Naive thymus-derived CD8-positive, alpha-beta T cell (primary cell): Measurements from ENCODE around the gene B2M. TPM values are rescaled to one million over a fixed set of nuclear protein-coding genes. Genes with fewer than 3 reads are reported as not detected.
"Not testable (repeated sequence)": the region's sequence is repeated elsewhere in the genome, so short reads cannot be mapped to it uniquely, and the experiment has no call there.

Experiments used
- ATAC-seq, 2 donors: fragments of 150-1000 bp; cut with Tn5 transposase in 1 of 2; sonication (Bioruptor Pico), chemical (Tn5 transposase) in 1 of 2; 1 replicate in 1 of 2; 2 replicates in 1 of 2; pipeline ENCODE4 v1.10.0; 2021; ENCODE audit warnings: mild to moderate bottlenecking in 2 of 2, moderate library complexity in 2 of 2
- POLR2A ChIA-PET: fragments of 350-600 bp; sonication (Branson Sonifier 250); formaldehyde crosslinking; loops from one replicate; lab custom pipeline; 2021; ENCODE audit warnings: antibody characterized with exemption; lab: Charles Lee
- DNase-seq, 10 donors: peaks; one replicate each; pipeline versions ENCODE4 v3.0.0 to v3.0.0-alpha.2; 2020 to 2022
- H3K27ac Mint-ChIP-seq, 10 donors: one replicate each; pipeline ENCODE4 v1.8.0; 2020 to 2022; ENCODE audit warnings: mild to moderate bottlenecking in 10 of 10, mixed read lengths in 10 of 10, moderate library complexity in 4 of 10, inconsistent platforms in 1 of 10
- H3K27me3 Mint-ChIP-seq, 5 donors: one replicate each; pipeline ENCODE4 v1.8.0; 2021 to 2022; ENCODE audit warnings: mixed read lengths in 5 of 5
- H3K36me3 Mint-ChIP-seq, 3 donors: one replicate each; pipeline ENCODE4 v1.8.0; 2020 to 2022; ENCODE audit warnings: mixed read lengths in 3 of 3, mild to moderate bottlenecking in 2 of 3, inconsistent platforms in 1 of 3
- H3K4me1 Mint-ChIP-seq, 4 donors: one replicate each; pipeline ENCODE4 v1.8.0; 2021 to 2022; ENCODE audit warnings: mixed read lengths in 4 of 4
- H3K4me3 Mint-ChIP-seq, 10 donors: one replicate each; pipeline ENCODE4 v1.8.0; 2020 to 2022; ENCODE audit warnings: mild to moderate bottlenecking in 10 of 10, mixed read lengths in 10 of 10, moderate library complexity in 6 of 10, inconsistent platforms in 1 of 10
- H3K9me3 Mint-ChIP-seq, 9 donors: one replicate each; pipeline ENCODE4 v1.8.0; 2020 to 2022; ENCODE audit warnings: mixed read lengths in 9 of 9, mild to moderate bottlenecking in 3 of 9, inconsistent platforms in 1 of 9, moderate library complexity in 1 of 9
- polyA plus RNA-seq, 3 donors: library from polyadenylated mRNA; unstranded; fragments of 300-500 nt; fragmentation: Illumina TruSeq; gene quantifications; one replicate each; pipeline ENCODE4 v1.2.3, GENCODE V29; 2021
- total RNA-seq, 8 experiments: library from RNA in 2 of 8; stranded (reverse) in 2 of 8; gene quantifications; one replicate each; pipeline ENCODE4 v1.2.3 and lab custom pipeline; 2021 to 2026

The B2M gene
- total and polyA plus RNA-seq, 5 experiments from 2014 or later: 6,403 to 39,550 (median 25,152) TPM

- DNase-seq (peak in 3 of 10 donors; percentile 65 to 72 (median 67)), ATAC-seq (no peak)
- H3K36me3 Mint-ChIP-seq: peaks cover 0 to 4% (median 2%) of the 10 kb centered on the region in 3 donors
- H3K4me3 Mint-ChIP-seq: peak overlapping the region in 9 of 10 donors; percentile 40 to 77 (median 59)
- H3K9me3 Mint-ChIP-seq: peaks cover 0 to 6% (median 0%) of the 10 kb centered on the region in 9 donors
- peak overlapping the region; percentile 28 to 100 (median 87) for H3K27ac Mint-ChIP-seq
- no peaks in the 10 kb centered on the region for H3K27me3 Mint-ChIP-seq
- POLR2A ChIA-PET: interaction anchor here (0.7 to 22.5 kb wide), 11 partner anchors 10 to 148 kb away, joined by 3 to 1743 read pairs (median 15); partner anchors contain the start of genes B2M, PATL2 and SPG11
- H3K4me1 Mint-ChIP-seq: peaks cover 20 to 60% (median 56%) of the 10 kb centered on the region in 4 donors
These were observed 27.1 kb downstream of the B2M start for GRCh38 chr15:44738340-44738984.

GRCh38 chr15:44739222-44739847, 28.0 kb downstream of the B2M start:
- H3K9me3 Mint-ChIP-seq, H3K27me3 Mint-ChIP-seq, ATAC-seq, H3K36me3 Mint-ChIP-seq: not testable (repeated sequence)
- Mint-ChIP-seq H3K27ac (peak overlapping the region; percentile 22 to 100 (median 91)), H3K4me3 (peak overlapping the region; percentile 48 to 77 (median 60)), H3K4me1 (peaks cover 18 to 54% (median 50%) of the 10 kb centered on the region in 4 donors)
- DNase-seq: peak in 2 of 10 donors; percentile 29 to 68
- POLR2A ChIA-PET: interaction anchor here (1.3 to 22.5 kb wide), 6 partner anchors 11 to 72 kb away, joined by 4 to 1743 read pairs (median 99); partner anchors contain the start of genes B2M, PATL2 and SPG11

- Mint-ChIP-seq H3K9me3 (peaks cover 3 to 18% (median 10%) of the 10 kb centered on the region in 9 donors), H3K4me1 (peaks cover 0 to 19% (median 17%) of the 10 kb centered on the region in 4 donors)
- H3K36me3 Mint-ChIP-seq, H3K4me3 Mint-ChIP-seq, H3K27me3 Mint-ChIP-seq, ATAC-seq, DNase-seq, POLR2A ChIA-PET, H3K27ac Mint-ChIP-seq: not testable (repeated sequence)
These were observed 32.1 kb downstream of the B2M start for GRCh38 chr15:44743454-44743853.

- no peak overlapping the region for H3K4me3 Mint-ChIP-seq
These were observed 42.0 kb downstream of the B2M start for GRCh38 chr15:44753345-44753744.

GRCh38 chr15:44763187-44763586, 51.9 kb downstream of the B2M start:
- ATAC-seq (no peak), DNase-seq (no peak)
- Mint-ChIP-seq H3K27ac (no peak overlapping the region), H3K4me1 (no peaks in the 10 kb centered on the region), H3K4me3 (no peak overlapping the region), H3K36me3 (peaks cover 0 to 11% (median 4%) of the 10 kb centered on the region in 3 donors), H3K9me3 (no peaks in the 10 kb centered on the region), H3K27me3 (no peaks in the 10 kb centered on the region)
- POLR2A ChIA-PET: no interaction called here

More at GRCh38 chr15:44753345-44753744, 42.0 kb downstream of the B2M start:
- Mint-ChIP-seq H3K4me1 (peaks cover 0 to 9% (median under 1%) of the 10 kb centered on the region in 4 donors), H3K36me3 (peaks cover 6 to 46% (median 30%) of the 10 kb centered on the region in 3 donors), H3K9me3 (peaks cover 0 to 43% (median 17%) of the 10 kb centered on the region in 9 donors), H3K27me3 (no peaks in the 10 kb centered on the region), H3K27ac (no peak overlapping the region)
- ATAC-seq: no peak
- POLR2A ChIA-PET: interaction anchor here (1.0 kb wide), 1 partner anchor 20 kb away, joined by 3 read pairs; no protein-coding TSS in a partner anchor
- no peak for DNase-seq

- ATAC-seq (no peak), DNase-seq (no peak)
- Mint-ChIP-seq H3K4me3 (no peak overlapping the region), H3K4me1 (no peaks in the 10 kb centered on the region), H3K27ac (no peak overlapping the region), H3K9me3 (no peaks in the 10 kb centered on the region), H3K27me3 (no peaks in the 10 kb centered on the region), H3K36me3 (peaks cover 0 to 14% (median 4%) of the 10 kb centered on the region in 3 donors)
- POLR2A ChIA-PET: no interaction called here
These were observed 52.5 kb downstream of the B2M start for GRCh38 chr15:44763848-44764247.

- Mint-ChIP-seq H3K4me1 (no peaks in the 10 kb centered on the region), H3K27ac (peak overlapping the region in 1 of 10 donors; percentile 3), H3K9me3 (peaks cover 0 to 8% (median 2%) of the 10 kb centered on the region in 9 donors), H3K36me3 (peaks cover 3 to 18% (median 4%) of the 10 kb centered on the region in 3 donors), H3K4me3 (no peak overlapping the region), H3K27me3 (no peaks in the 10 kb centered on the region)
- DNase-seq: no peak
- POLR2A ChIA-PET: interaction anchor here (1.4 kb wide), 1 partner anchor 102 kb away, joined by 5 read pairs; the partner anchor contains the start of gene SPG11
- no peak for ATAC-seq
These were observed 53.7 kb downstream of the B2M start for GRCh38 chr15:44765036-44765435.

Other genes starting within 250 kb of the B2M start
- gene EIF3J, start 174.4 kb upstream of the B2M start, total RNA-seq: 10 to 100 TPM; 70.9 to 77.4 TPM
- gene EIF3J, start 174.4 kb upstream of the B2M start, polyA plus RNA-seq: 10 to 100 TPM; 15.3 to 18.4 (median 16.2) TPM
- 100 to 1,000 TPM; 133 to 138 TPM for gene SPG11, start 47.9 kb upstream of the B2M start, total RNA-seq
- 10 to 100 TPM; 24.3 to 30.9 (median 29.8) TPM for gene SPG11, start 47.9 kb upstream of the B2M start, polyA plus RNA-seq
- gene PATL2, start 194 bp upstream of the B2M start, total RNA-seq: 10 to 100 TPM; 69.4 to 69.9 TPM
- 10 to 100 TPM in 2 of 3 donors, 1 to 10 TPM in 1; 7.2 to 21.8 (median 12.4) TPM for gene PATL2, start 194 bp upstream of the B2M start, polyA plus RNA-seq
- 10 to 100 TPM; 28.9 to 34.9 TPM for gene TRIM69, start 25.0 kb downstream of the B2M start, total RNA-seq
- 10 to 100 TPM; 29.4 to 33.0 (median 31.6) TPM for gene TRIM69, start 25.0 kb downstream of the B2M start, polyA plus RNA-seq
- gene TERB2, start 245.2 kb downstream of the B2M start, total RNA-seq: not detected
- not detected for gene TERB2, start 245.2 kb downstream of the B2M start, polyA plus RNA-seq